Effector memory CD8-positive, alpha-beta T cell (primary cell): Measurements from ENCODE around the gene EFCAB12.
"Not testable (repeated sequence)": the region's sequence is repeated elsewhere in the genome, so short reads cannot be mapped to it uniquely, and the experiment has no call there.

Source experiments
- ATAC-seq: fragments of 150-1000 bp; cut with Tn5 transposase; replicated peaks from 2 replicates; pipeline ENCODE4 v1.10.0; 2021; ENCODE audit warnings: mild to moderate bottlenecking, moderate library complexity
- DNase-seq, 3 experiments: peaks; one replicate each; pipeline ENCODE4 v3.0.0; 2021
- H3K27ac Mint-ChIP-seq, 2 donors: one replicate each; pipeline ENCODE4 v1.8.0; 2022; ENCODE audit warnings: mild to moderate bottlenecking in 2 of 2, mixed read lengths in 2 of 2, moderate library complexity in 2 of 2
- H3K27me3 Mint-ChIP-seq, 2 donors: one replicate each; pipeline ENCODE4 v1.8.0; 2022; ENCODE audit warnings: mixed read lengths in 2 of 2
- H3K36me3 Mint-ChIP-seq: one replicate; pipeline ENCODE4 v1.8.0; 2022; ENCODE audit warnings: mild to moderate bottlenecking, moderate library complexity, mixed read lengths; ENCODE audit not compliant: insufficient read depth
- H3K4me1 Mint-ChIP-seq, 2 donors: one replicate each; pipeline ENCODE4 v1.8.0; 2022; ENCODE audit warnings: low read depth in 2 of 2, mixed read lengths in 2 of 2
- H3K4me3 Mint-ChIP-seq, 2 donors: one replicate each; pipeline ENCODE4 v1.8.0; 2022; ENCODE audit warnings: mild to moderate bottlenecking in 2 of 2, mixed read lengths in 2 of 2, moderate library complexity in 2 of 2
- H3K9me3 Mint-ChIP-seq, 2 donors: one replicate each; pipeline ENCODE4 v1.8.0; 2022; ENCODE audit warnings: mixed read lengths in 2 of 2

The EFCAB12 gene

GRCh38 chr3:129422897-129423296, 5.5 kb downstream of the EFCAB12 start:
- Mint-ChIP-seq H3K27ac (no peak overlapping the region), H3K36me3 (peaks cover 16% of the 10 kb centered on the region), H3K4me1 (peaks cover 3 to 6% of the 10 kb centered on the region in 2 donors), H3K9me3 (no peaks in the 10 kb centered on the region), H3K27me3 (peaks cover 0 to 11% of the 10 kb centered on the region in 2 donors), H3K4me3 (no peak overlapping the region)
- no peak for DNase-seq
- ATAC-seq: no peak

GRCh38 chr3:129421988-129422745, 6.3 kb downstream of the EFCAB12 start:
- Mint-ChIP-seq H3K4me1 (no peaks in the 10 kb centered on the region), H3K27ac (no peak overlapping the region)

GRCh38 chr3:129421236-129421883, 7.1 kb downstream of the EFCAB12 start:
- Mint-ChIP-seq H3K27ac (no peak overlapping the region), H3K27me3 (peaks cover 0 to 11% of the 10 kb centered on the region in 2 donors), H3K4me3 (no peak overlapping the region), H3K36me3 (peaks cover 9% of the 10 kb centered on the region), H3K9me3 (no peaks in the 10 kb centered on the region), H3K4me1 (no peaks in the 10 kb centered on the region)
- ATAC-seq (no peak), DNase-seq (no peak)

More at GRCh38 chr3:129421988-129422745, 6.3 kb downstream of the EFCAB12 start:
- Mint-ChIP-seq H3K4me3 (no peak overlapping the region), H3K27me3 (peaks cover 0 to 11% of the 10 kb centered on the region in 2 donors), H3K36me3 (peaks cover 12% of the 10 kb centered on the region), H3K9me3 (no peaks in the 10 kb centered on the region)
- no peak for DNase-seq
- no peak for ATAC-seq

GRCh38 chr3:129419476-129419875, 9.0 kb downstream of the EFCAB12 start:
- peaks cover 7% of the 10 kb centered on the region for H3K36me3 Mint-ChIP-seq
- ATAC-seq (no peak), DNase-seq (no peak)
- H3K4me3 Mint-ChIP-seq: no peak overlapping the region
- H3K9me3 Mint-ChIP-seq: no peaks in the 10 kb centered on the region
- H3K27ac Mint-ChIP-seq: no peak overlapping the region
- peaks cover 0 to 10% of the 10 kb centered on the region in 2 donors for H3K27me3 Mint-ChIP-seq
- H3K4me1 Mint-ChIP-seq: no peaks in the 10 kb centered on the region

- ATAC-seq (no peak), DNase-seq (no peak)
- no peaks in the 10 kb centered on the region for H3K27me3 Mint-ChIP-seq
- H3K4me1 Mint-ChIP-seq: no peaks in the 10 kb centered on the region
- H3K9me3 Mint-ChIP-seq: no peaks in the 10 kb centered on the region
- no peak overlapping the region for H3K27ac Mint-ChIP-seq
- H3K36me3 Mint-ChIP-seq: no peaks in the 10 kb centered on the region
- no peak overlapping the region for H3K4me3 Mint-ChIP-seq
Observed at GRCh38 chr3:129418041-129418973, 10.1 kb downstream of the EFCAB12 start.

- ATAC-seq: no peak
- H3K27ac Mint-ChIP-seq: no peak overlapping the region
- no peaks in the 10 kb centered on the region for H3K9me3 Mint-ChIP-seq
- no peaks in the 10 kb centered on the region for H3K36me3 Mint-ChIP-seq
- no peaks in the 10 kb centered on the region for H3K4me1 Mint-ChIP-seq
- H3K27me3 Mint-ChIP-seq: peaks cover 0 to 9% of the 10 kb centered on the region in 2 donors
- no peak for DNase-seq
- H3K4me3 Mint-ChIP-seq: no peak overlapping the region
Observed at GRCh38 chr3:129417326-129417725, 11.1 kb downstream of the EFCAB12 start.

GRCh38 chr3:129416415-129416814, 12.0 kb downstream of the EFCAB12 start:
- H3K27ac Mint-ChIP-seq: no peak overlapping the region
- DNase-seq: no peak
- H3K4me1 Mint-ChIP-seq: no peaks in the 10 kb centered on the region
- peaks cover 0 to 11% of the 10 kb centered on the region in 2 donors for H3K27me3 Mint-ChIP-seq
- H3K4me3 Mint-ChIP-seq: no peak overlapping the region
- no peaks in the 10 kb centered on the region for H3K9me3 Mint-ChIP-seq
- ATAC-seq: no peak
- H3K36me3 Mint-ChIP-seq: no peaks in the 10 kb centered on the region

- ATAC-seq: no peak
Observed at GRCh38 chr3:129415830-129416229, 12.6 kb downstream of the EFCAB12 start.

GRCh38 chr3:129415378-129415777, 13.1 kb downstream of the EFCAB12 start:
- Mint-ChIP-seq H3K27me3 (peaks cover 0 to 11% of the 10 kb centered on the region in 2 donors), H3K4me3 (no peak overlapping the region), H3K4me1 (no peaks in the 10 kb centered on the region), H3K36me3 (no peaks in the 10 kb centered on the region), H3K9me3 (no peaks in the 10 kb centered on the region), H3K27ac (no peak overlapping the region)
- DNase-seq (no peak), ATAC-seq (no peak)

More at GRCh38 chr3:129415830-129416229, 12.6 kb downstream of the EFCAB12 start:
- H3K36me3 Mint-ChIP-seq: no peaks in the 10 kb centered on the region
- no peaks in the 10 kb centered on the region for H3K4me1 Mint-ChIP-seq
- no peak overlapping the region for H3K27ac Mint-ChIP-seq
- H3K9me3 Mint-ChIP-seq: no peaks in the 10 kb centered on the region
- no peak for DNase-seq
- H3K4me3 Mint-ChIP-seq: no peak overlapping the region
- peaks cover 0 to 11% of the 10 kb centered on the region in 2 donors for H3K27me3 Mint-ChIP-seq

- DNase-seq (no peak), ATAC-seq (no peak)
- H3K9me3 Mint-ChIP-seq: no peaks in the 10 kb centered on the region
- H3K36me3 Mint-ChIP-seq: no peaks in the 10 kb centered on the region
- no peaks in the 10 kb centered on the region for H3K4me1 Mint-ChIP-seq
- H3K27me3 Mint-ChIP-seq: peaks cover 0 to 11% of the 10 kb centered on the region in 2 donors
- H3K4me3 Mint-ChIP-seq: no peak overlapping the region
- no peak overlapping the region for H3K27ac Mint-ChIP-seq
Observed at GRCh38 chr3:129413687-129414506, 14.5 kb downstream of the EFCAB12 start.

GRCh38 chr3:129413238-129413637, 15.2 kb downstream of the EFCAB12 start:
- DNase-seq, ATAC-seq, H3K27ac Mint-ChIP-seq, H3K9me3 Mint-ChIP-seq, H3K36me3 Mint-ChIP-seq, H3K4me1 Mint-ChIP-seq, H3K4me3 Mint-ChIP-seq: not testable (repeated sequence)
- peaks cover 0 to 11% of the 10 kb centered on the region in 2 donors for H3K27me3 Mint-ChIP-seq

- no peak overlapping the region for H3K4me3 Mint-ChIP-seq
- H3K9me3 Mint-ChIP-seq: no peaks in the 10 kb centered on the region
- no peak overlapping the region for H3K27ac Mint-ChIP-seq
- H3K36me3 Mint-ChIP-seq: no peaks in the 10 kb centered on the region
- DNase-seq: no peak
- H3K27me3 Mint-ChIP-seq: peaks cover 0 to 11% of the 10 kb centered on the region in 2 donors
- H3K4me1 Mint-ChIP-seq: no peaks in the 10 kb centered on the region
- ATAC-seq: no peak
Observed at GRCh38 chr3:129412542-129413198, 15.8 kb downstream of the EFCAB12 start.
